H9 (cell line): Measurements from ENCODE around the gene DDI1. TPM values are rescaled to one million over a fixed set of nuclear protein-coding genes. Genes with fewer than 3 reads are reported as not detected.

Experiments used
- DNase-seq: peaks from one replicate; pipeline ENCODE4 v3.0.0-alpha.2; 2017
- H2AFZ ChIP-seq: one replicate; pipeline ENCODE4 v1.6.1; 2013; ENCODE audit warnings: mild to moderate bottlenecking, low read length, control low read depth, moderate library complexity
- H2AK5ac ChIP-seq: 2 replicates; pipeline ENCODE4 v1.6.1; 2013; ENCODE audit warnings: low read length, control low read depth, mixed read lengths; ENCODE audit not compliant: insufficient read length
- H2BK120ac ChIP-seq: one replicate; pipeline ENCODE4 v1.6.1; 2013; ENCODE audit warnings: low read depth, mild to moderate bottlenecking, low read length, control low read depth, inconsistent platforms; ENCODE audit not compliant: poor library complexity, severe bottlenecking
- H2BK12ac ChIP-seq: 2 replicates; pipeline ENCODE4 v1.6.1; 2013; ENCODE audit warnings: low read length, control low read depth, mixed read lengths, low read depth; ENCODE audit not compliant: insufficient read length
- H2BK15ac ChIP-seq: 2 replicates; pipeline ENCODE4 v1.6.1; 2013; ENCODE audit warnings: low read depth, low read length, control low read depth
- H2BK20ac ChIP-seq: one replicate; pipeline ENCODE4 v1.6.1; 2013; ENCODE audit warnings: low read depth, mild to moderate bottlenecking, low read length, control low read depth, inconsistent platforms; ENCODE audit not compliant: poor library complexity, severe bottlenecking
- H2BK5ac ChIP-seq: 2 replicates; pipeline ENCODE4 v1.6.1; 2013; ENCODE audit warnings: low read length, control low read depth, mixed read lengths; ENCODE audit not compliant: insufficient read length
- H3K14ac ChIP-seq: 2 replicates; pipeline ENCODE4 v1.6.1; 2013; ENCODE audit warnings: low read length, control low read depth; ENCODE audit not compliant: insufficient read depth
- H3K18ac ChIP-seq: 2 replicates; pipeline ENCODE4 v1.6.1; 2013; ENCODE audit warnings: low read depth, mild to moderate bottlenecking, mixed read lengths, low read length, control low read depth; ENCODE audit not compliant: insufficient read length
- H3K23ac ChIP-seq: 2 replicates; pipeline ENCODE4 v1.6.1; 2013; ENCODE audit warnings: low read length, control low read depth, mixed read lengths, low read depth; ENCODE audit not compliant: insufficient read length
- H3K23me2 ChIP-seq: 2 replicates; pipeline ENCODE4 v1.6.1; 2013; ENCODE audit warnings: low read depth, mild to moderate bottlenecking, mixed read lengths, low read length, control low read depth; ENCODE audit not compliant: insufficient read length, poor library complexity, severe bottlenecking
- H3K27ac ChIP-seq: 2 replicates; pipeline ENCODE4 v1.5.1; 2013; ENCODE audit warnings: low read length, control low read depth, mixed read lengths, low read depth; ENCODE audit not compliant: insufficient read length
- H3K27me3 ChIP-seq: 2 replicates; pipeline ENCODE4 v1.6.1; 2013; ENCODE audit warnings: low read length, control low read depth, inconsistent platforms; ENCODE audit not compliant: insufficient read depth
- H3K4ac ChIP-seq: 2 replicates; pipeline ENCODE4 v1.6.1; 2013; ENCODE audit warnings: low read depth, mild to moderate bottlenecking, control low read depth, inconsistent platforms, low read length, moderate library complexity
- H3K4me1 ChIP-seq: 2 replicates; pipeline ENCODE4 v1.6.1; 2013; ENCODE audit warnings: low read length, control low read depth, inconsistent platforms; ENCODE audit not compliant: insufficient read depth
- H3K4me2 ChIP-seq: 2 replicates; pipeline ENCODE4 v1.6.1; 2013; ENCODE audit warnings: low read length, control low read depth, mixed read lengths; ENCODE audit not compliant: insufficient read length, insufficient read depth
- H3K56ac ChIP-seq: 2 replicates; pipeline ENCODE4 v1.6.1; 2013; ENCODE audit warnings: low read depth, mild to moderate bottlenecking, mixed read lengths, low read length, control low read depth; ENCODE audit not compliant: insufficient read length
- H3K79me1 ChIP-seq: 2 replicates; pipeline ENCODE4 v1.6.1; 2013; ENCODE audit warnings: low read depth, mild to moderate bottlenecking, moderate library complexity, low read length, control low read depth, inconsistent platforms; ENCODE audit not compliant: insufficient read depth, poor library complexity, severe bottlenecking
- H3K79me2 ChIP-seq: 2 replicates; pipeline ENCODE4 v1.6.1; 2013; ENCODE audit warnings: low read length, control low read depth, inconsistent platforms; ENCODE audit not compliant: insufficient read depth
- H3K9ac ChIP-seq: 2 replicates; pipeline ENCODE4 v1.6.1; 2013; ENCODE audit warnings: low read length, control low read depth, mixed read lengths; ENCODE audit not compliant: insufficient read length; ENCODE audit errors: extremely low read depth
- H3K9me3 ChIP-seq: one replicate; pipeline ENCODE4 v1.6.1; 2013; ENCODE audit warnings: low read depth, low read length, inconsistent platforms; ENCODE audit not compliant: control insufficient read depth
- H3T11ph ChIP-seq: one replicate; pipeline ENCODE4 v1.6.1; 2013; ENCODE audit warnings: mild to moderate bottlenecking, low read length, control low read depth, inconsistent platforms
- H4K20me1 ChIP-seq: one replicate; pipeline ENCODE4 v1.6.1; 2013; ENCODE audit not compliant: control insufficient read depth, insufficient read length, insufficient read depth
- H4K5ac ChIP-seq: 2 replicates; pipeline ENCODE4 v1.6.1; 2013; ENCODE audit warnings: low read depth, mild to moderate bottlenecking, mixed read lengths, low read length, control low read depth; ENCODE audit not compliant: insufficient read length
- H4K8ac ChIP-seq: replicated peaks from 2 replicates; pipeline ENCODE4 v1.6.1; 2013; ENCODE audit warnings: low read length, control low read depth, mixed read lengths, low read depth; ENCODE audit not compliant: insufficient read length
- H4K91ac ChIP-seq: 2 replicates; pipeline ENCODE4 v1.6.1; 2013; ENCODE audit warnings: low read depth, mild to moderate bottlenecking, moderate library complexity, mixed read lengths, low read length, control low read depth; ENCODE audit not compliant: insufficient read length
- H3K27ac Mint-ChIP-seq, 3 experiments: 2 replicates in 2 of 3; 3 replicates in 1 of 3; pipeline ENCODE4 v1.8.0; 2020 to 2021; ENCODE audit warnings: mixed read lengths in 3 of 3, mild to moderate bottlenecking in 1 of 3, moderate library complexity in 1 of 3
- H3K27me3 Mint-ChIP-seq: 2 replicates; pipeline ENCODE4 v1.8.0; 2021; ENCODE audit warnings: low read depth, mild to moderate bottlenecking, moderate library complexity, mixed read lengths
- H3K36me3 Mint-ChIP-seq, 3 experiments: 2 replicates in 2 of 3; 3 replicates in 1 of 3; pipeline ENCODE4 v1.8.0; 2020 to 2021; ENCODE audit warnings: low read depth in 3 of 3, mixed read lengths in 3 of 3; ENCODE audit not compliant: insufficient read depth in 1 of 3
- H3K4me1 Mint-ChIP-seq, 2 experiments: 2 replicates each; pipeline ENCODE4 v1.8.0; 2020; ENCODE audit warnings: mixed read lengths in 2 of 2
- H3K4me3 Mint-ChIP-seq, 2 experiments: 2 replicates in 1 of 2; 3 replicates in 1 of 2; pipeline ENCODE4 v1.8.0; 2020 to 2021; ENCODE audit warnings: mild to moderate bottlenecking in 2 of 2, mixed read lengths in 2 of 2, moderate library complexity in 1 of 2
- H3K9me3 Mint-ChIP-seq, 2 experiments: 2 replicates in 1 of 2; 3 replicates in 1 of 2; pipeline ENCODE4 v1.8.0; 2020; ENCODE audit warnings: mild to moderate bottlenecking in 2 of 2, mixed read lengths in 2 of 2, moderate library complexity in 1 of 2
- CTCF ChIP-seq: fragments of 200-600 bp; sonication (generic); conservative IDR thresholded peaks from 3 replicates; pipeline ENCODE4 v1.8.0; 2021; ENCODE audit warnings: antibody characterized with exemption, mild to moderate bottlenecking
- WGBS: extraction: QIAGEN DNeasy Blood & Tissue Kit; methylation state at CpG from one replicate; pipeline ENCODE4 v1.1.7; 2013; ENCODE audit warnings: missing lambda C conversion rate, low lambda C conversion rate, mixed read lengths; ENCODE audit not compliant: insufficient read length; ENCODE audit errors: extremely low coverage; 5-methylcytosine and 5-hydroxymethylcytosine counted together
- total RNA-seq: library from RNA; stranded (reverse); gene quantifications from 2 replicates; pipeline ENCODE4 v1.2.1, GENCODE V29; 2021

Gene DDI1
- total RNA-seq, 1 experiment from 2014 or later, result not detected

GRCh38 chr11:104060004-104060794, 23.8 kb downstream of the DDI1 start:
- H3K4me1 ChIP-seq, result no peaks in the 10 kb centered on the region; the same call in 1 of the 2 replicates
- no peak for DNase-seq
- no peak overlapping the region for H4K5ac ChIP-seq
- H3K56ac ChIP-seq, result no peak overlapping the region
- H3K4ac ChIP-seq, result no peak overlapping the region
- H2BK12ac ChIP-seq, result no peak overlapping the region
- no peak overlapping the region for H3K4me2 ChIP-seq
- no peaks in the 10 kb centered on the region for H3K27me3 ChIP-seq
- H3K9me3 Mint-ChIP-seq, result no peaks in the 10 kb centered on the region
- peak overlapping the region in 2 of 3 experiments; percentile 47 to 79; a peak in 4 of 7 replicates for H3K27ac Mint-ChIP-seq
- no peak overlapping the region for H2AK5ac ChIP-seq
- no peak overlapping the region for H3K9ac ChIP-seq
- H3K14ac ChIP-seq, result no peak overlapping the region
- no peak overlapping the region for H4K8ac ChIP-seq
- H3K36me3 Mint-ChIP-seq, result peaks cover 0 to 2% (median 0%) of the 10 kb centered on the region in 3 experiments; a peak in 1 of 7 replicates
- no peaks in the 10 kb centered on the region for H4K20me1 ChIP-seq
- no CpG with 5 or more reads among the region's 3 CpGs for WGBS
- no peak overlapping the region for H4K91ac ChIP-seq
- no peak overlapping the region for H3K27ac ChIP-seq
- H3K4me1 Mint-ChIP-seq, result peaks cover 12% of the 10 kb centered on the region in 2 experiments
- no peaks in the 10 kb centered on the region for H3K79me2 ChIP-seq
- H3K79me1 ChIP-seq, result no peaks in the 10 kb centered on the region
- no peak overlapping the region for H3T11ph ChIP-seq
- no peaks in the 10 kb centered on the region for H3K27me3 Mint-ChIP-seq
- H2BK20ac ChIP-seq, result no peak overlapping the region
- H3K18ac ChIP-seq, result no peak overlapping the region
- H3K23ac ChIP-seq, result no peak overlapping the region
- no peaks in the 10 kb centered on the region for H3K23me2 ChIP-seq
- H3K4me3 Mint-ChIP-seq, result no peak overlapping the region
- no peaks in the 10 kb centered on the region for H3K9me3 ChIP-seq
- no peak overlapping the region for H2BK15ac ChIP-seq
- no peak overlapping the region for H2AFZ ChIP-seq
- no peak overlapping the region for H2BK120ac ChIP-seq
- TF ChIP-seq CTCF, result no peak
- no peak overlapping the region for H2BK5ac ChIP-seq
